Measurements from ENCODE around the gene DERL3.

DNA sequence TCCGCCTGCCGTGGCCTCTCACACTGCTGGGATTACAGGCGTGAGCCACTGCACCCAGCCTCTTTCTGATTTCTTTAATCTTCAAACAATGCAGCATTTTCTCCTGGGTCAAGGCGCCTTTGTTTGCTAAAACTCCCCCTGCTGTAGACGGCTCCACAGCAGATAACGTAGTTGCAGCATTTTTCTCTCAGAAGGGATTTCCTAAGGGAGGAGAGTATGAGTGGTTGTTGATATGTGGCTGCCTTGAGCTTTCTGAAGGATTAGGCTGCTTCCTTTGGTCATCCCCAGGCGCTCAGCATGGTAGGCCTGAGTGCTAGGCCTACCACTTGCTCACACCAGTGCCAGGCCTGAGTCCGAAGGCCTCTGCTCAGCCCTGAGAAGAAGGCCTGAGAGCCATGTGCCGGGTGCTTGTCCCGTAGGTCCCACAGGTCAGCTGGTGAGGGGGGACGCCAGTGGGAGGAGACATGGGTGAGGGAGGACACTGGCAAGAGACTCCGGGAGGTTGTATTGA lies 34.0 kb downstream of the DERL3 start:
- TF ChIP-seq, protein P1, sequence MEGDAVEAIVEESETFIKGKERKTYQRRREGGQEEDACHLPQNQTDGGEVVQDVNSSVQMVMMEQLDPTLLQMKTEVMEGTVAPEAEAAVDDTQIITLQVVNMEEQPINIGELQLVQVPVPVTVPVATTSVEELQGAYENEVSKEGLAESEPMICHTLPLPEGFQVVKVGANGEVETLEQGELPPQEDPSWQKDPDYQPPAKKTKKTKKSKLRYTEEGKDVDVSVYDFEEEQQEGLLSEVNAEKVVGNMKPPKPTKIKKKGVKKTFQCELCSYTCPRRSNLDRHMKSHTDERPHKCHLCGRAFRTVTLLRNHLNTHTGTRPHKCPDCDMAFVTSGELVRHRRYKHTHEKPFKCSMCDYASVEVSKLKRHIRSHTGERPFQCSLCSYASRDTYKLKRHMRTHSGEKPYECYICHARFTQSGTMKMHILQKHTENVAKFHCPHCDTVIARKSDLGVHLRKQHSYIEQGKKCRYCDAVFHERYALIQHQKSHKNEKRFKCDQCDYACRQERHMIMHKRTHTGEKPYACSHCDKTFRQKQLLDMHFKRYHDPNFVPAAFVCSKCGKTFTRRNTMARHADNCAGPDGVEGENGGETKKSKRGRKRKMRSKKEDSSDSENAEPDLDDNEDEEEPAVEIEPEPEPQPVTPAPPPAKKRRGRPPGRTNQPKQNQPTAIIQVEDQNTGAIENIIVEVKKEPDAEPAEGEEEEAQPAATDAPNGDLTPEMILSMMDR (tag by site-specific recombination; IDR thresholded peaks at IDR 0.05) = no peak
- TF ChIP-seq KLF10 (tag by site-specific recombination; IDR thresholded peaks at IDR 0.05) (no peak), SCRT1 (tag by site-specific recombination; IDR thresholded peaks at IDR 0.05; ENCODE audit: borderline replicate concordance) (no peak), SETDB1 (IDR thresholded peaks at IDR 0.05; ENCODE audit: insufficient read length, low read length) (no peak)
- TF ChIP-seq, protein P2, sequence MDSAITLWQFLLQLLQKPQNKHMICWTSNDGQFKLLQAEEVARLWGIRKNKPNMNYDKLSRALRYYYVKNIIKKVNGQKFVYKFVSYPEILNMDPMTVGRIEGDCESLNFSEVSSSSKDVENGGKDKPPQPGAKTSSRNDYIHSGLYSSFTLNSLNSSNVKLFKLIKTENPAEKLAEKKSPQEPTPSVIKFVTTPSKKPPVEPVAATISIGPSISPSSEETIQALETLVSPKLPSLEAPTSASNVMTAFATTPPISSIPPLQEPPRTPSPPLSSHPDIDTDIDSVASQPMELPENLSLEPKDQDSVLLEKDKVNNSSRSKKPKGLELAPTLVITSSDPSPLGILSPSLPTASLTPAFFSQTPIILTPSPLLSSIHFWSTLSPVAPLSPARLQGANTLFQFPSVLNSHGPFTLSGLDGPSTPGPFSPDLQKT (IDR thresholded peaks at IDR 0.05; ENCODE audit: borderline replicate concordance, low read depth, low read length) = no peak

All from HEK293 (cell line).